GM12873 (cell line): ENCODE measurements around the gene USP30.

ENCODE experiments used
- TF ChIP-seq, protein P1 (sequence below): IDR thresholded peaks from 2 replicates; pipeline ENCODE4 v1.5.1; 2012; ENCODE audit warnings: low read depth, mild to moderate bottlenecking, moderate library complexity, low read length, control low read depth; ENCODE audit not compliant: insufficient read depth; ENCODE audit errors: missing control alignments

The USP30 gene

DNA sequence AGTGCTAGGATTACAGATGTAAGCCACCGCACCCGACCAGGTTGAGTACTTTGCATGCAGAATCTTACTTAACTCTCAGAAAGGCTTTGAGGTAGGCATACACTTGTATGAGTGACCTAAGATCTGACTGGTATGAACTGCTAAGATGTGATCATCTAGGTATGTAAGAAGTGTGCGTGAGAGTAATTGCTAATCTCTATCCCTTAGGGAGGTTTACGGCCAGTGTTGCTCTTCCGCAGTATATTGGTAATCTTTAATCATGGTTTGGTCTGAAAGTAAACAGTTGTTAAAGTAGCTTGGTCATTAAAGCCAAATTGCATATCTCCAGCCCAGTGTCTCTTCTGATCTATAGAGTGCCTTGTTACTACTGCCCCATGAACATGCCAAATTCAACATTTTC lies 52.8 kb downstream of the USP30 start:
- TF ChIP-seq, protein P1, sequence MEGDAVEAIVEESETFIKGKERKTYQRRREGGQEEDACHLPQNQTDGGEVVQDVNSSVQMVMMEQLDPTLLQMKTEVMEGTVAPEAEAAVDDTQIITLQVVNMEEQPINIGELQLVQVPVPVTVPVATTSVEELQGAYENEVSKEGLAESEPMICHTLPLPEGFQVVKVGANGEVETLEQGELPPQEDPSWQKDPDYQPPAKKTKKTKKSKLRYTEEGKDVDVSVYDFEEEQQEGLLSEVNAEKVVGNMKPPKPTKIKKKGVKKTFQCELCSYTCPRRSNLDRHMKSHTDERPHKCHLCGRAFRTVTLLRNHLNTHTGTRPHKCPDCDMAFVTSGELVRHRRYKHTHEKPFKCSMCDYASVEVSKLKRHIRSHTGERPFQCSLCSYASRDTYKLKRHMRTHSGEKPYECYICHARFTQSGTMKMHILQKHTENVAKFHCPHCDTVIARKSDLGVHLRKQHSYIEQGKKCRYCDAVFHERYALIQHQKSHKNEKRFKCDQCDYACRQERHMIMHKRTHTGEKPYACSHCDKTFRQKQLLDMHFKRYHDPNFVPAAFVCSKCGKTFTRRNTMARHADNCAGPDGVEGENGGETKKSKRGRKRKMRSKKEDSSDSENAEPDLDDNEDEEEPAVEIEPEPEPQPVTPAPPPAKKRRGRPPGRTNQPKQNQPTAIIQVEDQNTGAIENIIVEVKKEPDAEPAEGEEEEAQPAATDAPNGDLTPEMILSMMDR, result no peak

DNA sequence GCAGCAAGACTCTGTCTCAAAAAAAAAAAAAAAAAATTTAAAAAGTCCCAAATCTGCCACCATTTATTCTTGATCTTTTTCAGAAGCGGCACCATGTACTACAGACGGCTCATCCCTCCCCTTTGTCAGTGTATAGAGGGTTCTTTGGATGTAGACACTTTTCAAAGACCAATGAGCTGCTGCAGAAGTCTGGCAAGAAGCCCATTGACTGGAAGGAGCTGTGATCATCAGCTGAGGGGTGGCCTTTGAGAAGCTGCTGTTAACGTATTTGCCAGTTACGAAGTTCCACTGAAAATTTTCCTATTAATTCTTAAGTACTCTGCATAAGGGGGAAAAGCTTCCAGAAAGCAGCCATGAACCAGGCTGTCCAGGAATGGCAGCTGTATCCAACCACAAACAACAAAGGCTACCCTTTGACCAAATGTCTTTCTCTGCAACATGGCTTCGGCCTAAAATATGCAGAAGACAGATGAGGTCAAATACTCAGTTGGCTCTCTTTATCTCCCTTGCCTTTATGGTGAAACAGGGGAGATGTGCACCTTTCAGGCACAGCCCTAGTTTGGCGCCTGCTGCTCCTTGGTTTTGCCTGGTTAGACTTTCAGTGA lies 57.5 kb downstream of the USP30 start:
- TF ChIP-seq, protein P1, result no peak

DNA sequence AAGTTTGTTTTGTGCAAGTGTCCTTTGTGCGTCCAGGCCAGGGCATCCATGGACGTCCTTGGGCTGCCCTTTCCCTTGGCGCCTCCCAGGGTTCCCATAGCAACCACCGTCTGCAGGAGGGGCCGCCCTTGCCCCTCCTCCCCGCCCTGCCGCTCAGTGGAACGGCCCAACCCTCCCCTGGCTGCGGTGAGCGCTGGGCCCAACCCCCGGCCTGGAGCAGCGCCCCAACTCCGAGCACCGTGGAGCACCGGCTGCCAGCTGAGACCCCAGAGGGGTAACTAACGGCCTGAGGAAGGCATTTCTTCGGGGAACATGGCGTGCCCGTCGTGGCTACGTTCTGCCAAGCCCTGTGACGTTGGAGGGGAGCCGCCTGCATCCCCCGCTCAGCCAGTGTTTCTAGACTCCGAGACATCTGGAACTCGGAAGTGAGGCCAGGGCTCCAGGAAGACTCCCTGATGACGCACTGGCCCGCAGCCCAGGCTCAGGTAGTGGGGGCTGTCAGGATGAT lies 58.7 kb downstream of the USP30 start:
- TF ChIP-seq, protein P1, result no peak

DNA sequence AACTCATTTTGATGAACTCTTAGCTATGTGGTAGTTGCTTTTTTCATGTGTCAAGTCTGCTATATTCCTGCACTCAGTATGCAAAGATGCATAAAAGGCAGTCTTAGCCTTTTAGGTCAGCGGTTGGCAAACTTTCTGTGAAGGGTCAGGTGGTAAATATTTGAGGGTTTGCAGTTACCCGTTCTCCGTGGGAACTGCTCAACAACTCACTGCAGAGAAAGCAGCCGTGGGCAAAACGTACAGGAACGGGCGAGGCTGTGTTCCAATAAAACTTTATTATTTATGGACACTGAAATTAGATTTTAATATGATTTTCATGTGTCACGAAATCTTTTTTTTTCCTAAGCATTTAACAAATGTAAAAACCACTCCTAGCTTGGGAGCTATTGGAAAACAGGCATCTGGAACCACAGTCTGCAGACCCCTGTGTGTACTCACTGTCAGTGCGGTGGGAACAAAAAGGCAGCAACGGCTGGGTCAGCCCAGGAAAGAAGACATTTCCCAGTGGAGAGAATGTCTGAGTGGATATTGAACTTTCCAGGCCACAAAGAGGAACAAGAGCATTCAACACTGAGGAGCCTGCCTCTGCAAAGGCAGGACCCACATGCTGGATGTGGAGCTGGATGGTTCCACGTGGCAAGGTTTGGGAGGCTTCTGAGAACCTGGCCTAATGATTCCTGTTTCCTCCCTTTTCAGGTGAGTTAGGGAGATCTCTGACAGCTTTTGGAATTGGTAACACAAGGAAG lies 60.5 kb downstream of the USP30 start:
- TF ChIP-seq, protein P1, result no peak

DNA sequence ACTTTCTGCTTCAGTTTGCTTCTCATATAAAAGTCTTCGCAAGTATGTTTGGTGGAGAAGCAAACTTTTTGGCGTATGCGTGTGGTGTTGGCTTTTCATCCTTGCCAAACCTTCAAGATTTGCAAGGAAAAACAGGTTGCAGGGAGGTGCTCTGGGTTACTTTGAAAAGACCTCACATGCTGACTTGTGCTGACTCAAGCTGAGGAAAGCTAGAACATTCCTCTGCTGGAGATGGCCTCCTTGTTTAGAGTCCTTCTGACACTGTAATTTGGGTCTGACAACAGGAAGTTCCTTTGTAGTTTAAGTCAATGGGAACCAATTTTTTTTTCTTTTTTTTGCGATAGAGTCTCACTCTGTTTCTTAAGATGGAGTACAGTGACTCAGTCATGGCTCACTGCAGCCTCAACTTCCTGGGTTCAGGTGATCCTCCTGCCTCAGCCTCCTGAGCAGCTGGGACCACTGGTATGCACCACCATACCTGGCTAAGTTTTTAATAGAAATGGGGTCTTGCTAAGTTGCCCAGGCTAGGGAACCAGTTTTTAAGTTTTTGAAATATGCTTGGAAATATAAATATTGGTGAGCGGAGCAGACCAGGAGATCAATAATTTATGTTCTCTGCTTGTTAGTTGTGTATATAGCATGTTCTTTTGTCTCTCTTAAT lies 61.4 kb downstream of the USP30 start:
- TF ChIP-seq, protein P1, result no peak

DNA sequence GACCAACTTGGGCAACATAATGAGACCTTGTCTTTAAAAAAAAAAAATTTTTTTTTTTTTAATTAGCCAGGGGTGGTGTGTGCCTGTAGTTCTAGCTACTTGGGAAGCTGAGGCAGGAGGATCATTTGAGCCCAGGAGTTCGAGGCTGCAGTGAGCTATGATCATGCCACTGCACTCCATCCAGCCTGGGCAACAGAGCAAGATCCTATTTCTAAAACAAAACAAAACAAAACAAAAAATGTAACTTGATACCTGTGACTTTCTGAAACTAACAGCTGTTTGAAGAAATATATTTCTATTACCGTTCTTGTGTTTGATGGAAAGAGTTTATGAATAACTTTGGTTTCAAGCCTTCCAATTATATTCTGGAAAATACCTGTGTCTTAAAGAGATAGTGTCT lies 62.3 kb downstream of the USP30 start:
- TF ChIP-seq, protein P1, result no peak

DNA sequence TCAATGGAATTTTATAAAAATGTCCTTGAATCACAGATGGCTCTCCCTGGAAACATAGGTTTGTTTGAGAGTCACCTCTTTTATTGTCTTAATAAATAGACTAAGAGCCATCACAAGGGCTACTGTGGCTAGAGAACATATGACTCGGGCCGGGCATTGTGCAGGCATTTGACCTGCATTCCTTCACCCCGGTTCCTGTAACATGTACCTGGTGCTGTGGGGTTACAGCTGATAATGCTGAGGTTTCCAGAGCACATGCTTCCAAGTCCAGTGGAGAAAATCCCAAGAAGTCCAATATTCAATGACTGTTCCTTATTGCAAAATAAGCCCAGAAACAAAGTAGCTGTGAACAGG lies 63.0 kb downstream of the USP30 start:
- TF ChIP-seq, protein P1, result no peak
